SK-N-SH (cell line): ENCODE data around the gene MAN1A1.
A peak's percentile ranks its signal among the peaks of the same experiment; 100 is the strongest.

Experiments
- POLR2AphosphoS5 ChIP-seq: IDR thresholded peaks from 2 replicates; pipeline ENCODE4 v1.6.1; 2012; ENCODE audit warnings: low read depth, low read length
- TF ChIP-seq, protein P1 (sequence below): fragments of 200-600 bp; sonication (generic); IDR thresholded peaks from 2 replicates; pipeline ENCODE4 v1.6.1; 2017; ENCODE audit warnings: antibody characterized with exemption, mild to moderate bottlenecking, moderate library complexity

DNA sequence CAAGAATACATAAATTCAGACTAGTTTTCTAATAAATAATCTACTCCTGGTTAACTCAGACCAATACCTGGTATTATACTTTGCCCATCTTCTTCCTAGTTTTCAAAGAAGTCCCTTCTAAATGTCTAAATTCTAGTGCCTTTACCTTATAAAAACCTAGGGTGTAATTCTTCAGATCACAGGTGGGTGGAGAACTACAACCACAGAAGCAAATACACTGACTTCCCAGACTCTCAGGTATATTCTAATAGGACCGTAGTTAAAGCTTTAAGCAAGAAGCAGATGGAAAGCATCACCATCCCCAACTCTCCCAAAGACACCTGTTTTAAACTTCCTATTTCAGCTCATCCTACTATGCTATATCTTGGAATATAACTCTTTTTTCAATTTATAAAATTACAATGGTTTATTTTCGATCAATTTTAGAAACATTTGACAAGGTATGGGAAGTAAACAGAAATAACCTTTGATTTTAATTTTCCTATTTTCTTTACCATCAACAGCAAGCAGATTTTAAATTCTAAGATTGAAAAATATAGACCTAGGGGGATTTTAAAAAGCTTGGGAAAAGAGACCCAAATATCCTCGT lies 15.8 kb downstream of the MAN1A1 start:
- no peak for TF ChIP-seq POLR2AphosphoS5
- TF ChIP-seq, protein P1, sequence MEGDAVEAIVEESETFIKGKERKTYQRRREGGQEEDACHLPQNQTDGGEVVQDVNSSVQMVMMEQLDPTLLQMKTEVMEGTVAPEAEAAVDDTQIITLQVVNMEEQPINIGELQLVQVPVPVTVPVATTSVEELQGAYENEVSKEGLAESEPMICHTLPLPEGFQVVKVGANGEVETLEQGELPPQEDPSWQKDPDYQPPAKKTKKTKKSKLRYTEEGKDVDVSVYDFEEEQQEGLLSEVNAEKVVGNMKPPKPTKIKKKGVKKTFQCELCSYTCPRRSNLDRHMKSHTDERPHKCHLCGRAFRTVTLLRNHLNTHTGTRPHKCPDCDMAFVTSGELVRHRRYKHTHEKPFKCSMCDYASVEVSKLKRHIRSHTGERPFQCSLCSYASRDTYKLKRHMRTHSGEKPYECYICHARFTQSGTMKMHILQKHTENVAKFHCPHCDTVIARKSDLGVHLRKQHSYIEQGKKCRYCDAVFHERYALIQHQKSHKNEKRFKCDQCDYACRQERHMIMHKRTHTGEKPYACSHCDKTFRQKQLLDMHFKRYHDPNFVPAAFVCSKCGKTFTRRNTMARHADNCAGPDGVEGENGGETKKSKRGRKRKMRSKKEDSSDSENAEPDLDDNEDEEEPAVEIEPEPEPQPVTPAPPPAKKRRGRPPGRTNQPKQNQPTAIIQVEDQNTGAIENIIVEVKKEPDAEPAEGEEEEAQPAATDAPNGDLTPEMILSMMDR, result peak; percentile 45
